ENCODE measurements around the gene PLEKHA6. TPM values are rescaled to one million over a fixed set of nuclear protein-coding genes. Genes with fewer than 3 reads are reported as not detected.

The PLEKHA6 gene
- total RNA-seq, 1 donor from 2014 or later, result 4.9 TPM

DNA sequence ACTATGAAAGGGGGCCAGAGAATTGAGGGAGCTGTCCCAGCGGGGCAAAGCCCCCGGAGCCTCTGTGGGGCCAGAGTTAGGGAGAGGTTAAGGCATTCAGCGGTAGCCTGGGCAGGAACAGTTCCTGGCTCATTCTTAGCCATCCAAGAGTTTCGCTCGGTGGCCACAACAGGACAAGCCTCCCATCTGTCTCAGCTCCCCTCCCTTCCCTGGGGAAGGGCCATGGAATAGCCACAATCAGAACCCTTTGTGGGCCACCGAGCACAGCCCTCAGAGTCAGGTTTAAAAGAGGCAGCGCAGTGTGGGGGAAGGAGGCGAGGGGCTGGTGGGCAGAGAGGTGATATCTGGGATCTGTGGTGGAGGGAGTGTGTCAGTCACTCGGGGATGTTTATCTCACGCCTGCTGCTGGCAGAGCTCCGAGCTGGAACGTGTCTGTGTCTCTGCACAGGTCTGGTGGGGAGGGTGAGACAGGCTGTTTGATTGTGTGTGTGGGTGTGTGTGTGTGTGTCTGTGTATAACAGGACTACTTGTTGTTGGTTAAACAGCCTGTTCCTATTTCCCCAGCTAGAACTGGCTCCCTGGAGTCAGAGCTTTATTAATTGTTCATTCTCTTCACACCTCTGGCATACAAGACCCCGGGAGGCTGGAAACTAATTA lies 96.3 kb downstream of the PLEKHA6 start:
- H3K4me3 ChIP-seq, result no peak overlapping the region
- no peaks in the 10 kb centered on the region for H3K9me3 ChIP-seq
- intact Hi-C loops (cut with DNase I), result no loop called here
- H3K27ac ChIP-seq, result no peak overlapping the region
- no peaks in the 10 kb centered on the region for H3K36me3 ChIP-seq
- no peak for DNase-seq (ENCODE audit: low spot score in 2 of 2)
- TF ChIP-seq, protein P1, sequence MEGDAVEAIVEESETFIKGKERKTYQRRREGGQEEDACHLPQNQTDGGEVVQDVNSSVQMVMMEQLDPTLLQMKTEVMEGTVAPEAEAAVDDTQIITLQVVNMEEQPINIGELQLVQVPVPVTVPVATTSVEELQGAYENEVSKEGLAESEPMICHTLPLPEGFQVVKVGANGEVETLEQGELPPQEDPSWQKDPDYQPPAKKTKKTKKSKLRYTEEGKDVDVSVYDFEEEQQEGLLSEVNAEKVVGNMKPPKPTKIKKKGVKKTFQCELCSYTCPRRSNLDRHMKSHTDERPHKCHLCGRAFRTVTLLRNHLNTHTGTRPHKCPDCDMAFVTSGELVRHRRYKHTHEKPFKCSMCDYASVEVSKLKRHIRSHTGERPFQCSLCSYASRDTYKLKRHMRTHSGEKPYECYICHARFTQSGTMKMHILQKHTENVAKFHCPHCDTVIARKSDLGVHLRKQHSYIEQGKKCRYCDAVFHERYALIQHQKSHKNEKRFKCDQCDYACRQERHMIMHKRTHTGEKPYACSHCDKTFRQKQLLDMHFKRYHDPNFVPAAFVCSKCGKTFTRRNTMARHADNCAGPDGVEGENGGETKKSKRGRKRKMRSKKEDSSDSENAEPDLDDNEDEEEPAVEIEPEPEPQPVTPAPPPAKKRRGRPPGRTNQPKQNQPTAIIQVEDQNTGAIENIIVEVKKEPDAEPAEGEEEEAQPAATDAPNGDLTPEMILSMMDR (IDR thresholded peaks at IDR 0.05), result no peak
- no peaks in the 10 kb centered on the region for H3K4me1 ChIP-seq
- H3K27me3 ChIP-seq, result no peaks in the 10 kb centered on the region

DNA sequence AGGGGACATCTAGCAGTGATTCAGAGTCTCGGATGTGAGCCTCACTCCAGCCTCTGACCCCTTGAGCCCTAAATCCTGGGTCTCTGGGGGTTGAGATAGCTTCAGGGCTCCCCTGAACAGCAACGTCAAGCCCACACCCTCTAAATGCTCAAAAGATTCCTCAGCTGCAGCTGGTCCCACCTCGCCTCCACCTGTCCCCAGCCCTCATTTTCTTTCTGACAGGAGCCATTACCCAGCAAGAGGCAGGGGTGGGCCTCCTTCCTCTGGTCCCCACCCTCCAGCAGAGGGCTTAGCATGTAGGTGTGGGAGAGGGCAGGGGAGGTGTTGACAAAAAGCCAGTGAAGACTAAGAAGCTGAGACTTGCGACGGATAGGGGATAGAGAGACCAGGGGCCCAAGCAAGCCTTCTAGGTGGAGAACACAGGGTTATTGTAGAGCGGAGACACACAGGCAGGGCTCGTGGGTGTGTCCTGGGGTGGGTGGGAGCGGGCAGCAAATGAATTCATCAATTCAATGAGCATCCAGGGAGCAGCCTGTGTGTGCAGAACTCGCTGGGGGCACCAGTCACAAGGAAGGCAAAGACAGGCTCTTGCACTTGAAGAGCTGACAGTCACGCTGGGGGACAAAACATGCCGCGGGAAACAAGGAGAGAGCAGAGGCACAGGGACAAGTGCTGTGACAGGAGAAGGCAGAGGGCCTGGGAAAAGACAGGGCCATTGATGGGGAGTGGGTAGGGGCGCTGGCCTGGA lies 97.0 kb downstream of the PLEKHA6 start:
- no peaks in the 10 kb centered on the region for H3K4me1 ChIP-seq
- intact Hi-C loops (cut with DNase I), result no loop called here
- TF ChIP-seq, protein P1 (IDR thresholded peaks at IDR 0.05), result no peak
- H3K36me3 ChIP-seq, result no peaks in the 10 kb centered on the region
- no peak overlapping the region for H3K4me3 ChIP-seq
- no peaks in the 10 kb centered on the region for H3K9me3 ChIP-seq
- no peak for DNase-seq (ENCODE audit: low spot score in 2 of 2)
- H3K27ac ChIP-seq, result no peak overlapping the region
- H3K27me3 ChIP-seq, result no peaks in the 10 kb centered on the region

DNA sequence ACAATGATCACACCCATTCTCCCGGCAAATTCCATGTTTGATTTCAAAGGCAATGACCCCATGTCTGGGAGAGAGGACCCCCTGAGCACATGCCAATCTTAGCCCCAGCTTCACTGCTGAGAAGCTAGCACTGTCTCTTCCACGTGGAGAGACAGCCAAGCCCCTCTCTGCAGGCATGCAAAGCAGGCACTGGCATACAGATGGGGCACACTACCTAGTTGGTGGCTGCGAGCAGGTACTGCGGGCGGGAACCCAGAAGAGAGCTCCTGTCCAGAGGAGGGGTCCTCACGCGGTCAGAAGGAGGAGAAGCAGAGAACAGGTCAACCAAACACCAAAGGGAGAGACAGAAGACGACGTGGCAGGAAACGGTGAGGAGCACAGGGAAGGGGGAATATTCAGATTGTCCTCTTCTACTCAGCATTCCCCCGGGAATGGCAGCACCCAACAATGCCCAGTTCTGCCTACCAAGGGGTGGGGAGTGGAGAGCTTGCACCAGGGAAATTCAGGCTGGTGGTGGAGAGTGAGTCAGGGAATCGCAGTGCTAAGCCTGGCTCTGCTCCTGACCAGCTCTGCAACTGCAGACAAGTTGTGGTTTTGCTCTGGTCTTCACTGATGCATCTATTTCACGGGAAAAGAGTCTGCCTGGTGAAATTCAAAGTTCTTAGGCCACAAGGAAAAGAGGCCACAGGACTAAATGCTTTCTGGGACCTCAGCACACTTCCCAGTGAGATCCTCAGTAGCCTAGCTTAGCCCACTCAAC lies 97.8 kb downstream of the PLEKHA6 start:
- no peak for DNase-seq (ENCODE audit: low spot score in 2 of 2)
- Histone ChIP-seq H3K27me3 (no peaks in the 10 kb centered on the region), H3K36me3 (no peaks in the 10 kb centered on the region), H3K4me3 (no peak overlapping the region), H3K9me3 (no peaks in the 10 kb centered on the region), H3K27ac (no peak overlapping the region), H3K4me1 (no peaks in the 10 kb centered on the region)
- TF ChIP-seq, protein P1 (IDR thresholded peaks at IDR 0.05), result no peak
- intact Hi-C loops (cut with DNase I), result no loop called here

DNA sequence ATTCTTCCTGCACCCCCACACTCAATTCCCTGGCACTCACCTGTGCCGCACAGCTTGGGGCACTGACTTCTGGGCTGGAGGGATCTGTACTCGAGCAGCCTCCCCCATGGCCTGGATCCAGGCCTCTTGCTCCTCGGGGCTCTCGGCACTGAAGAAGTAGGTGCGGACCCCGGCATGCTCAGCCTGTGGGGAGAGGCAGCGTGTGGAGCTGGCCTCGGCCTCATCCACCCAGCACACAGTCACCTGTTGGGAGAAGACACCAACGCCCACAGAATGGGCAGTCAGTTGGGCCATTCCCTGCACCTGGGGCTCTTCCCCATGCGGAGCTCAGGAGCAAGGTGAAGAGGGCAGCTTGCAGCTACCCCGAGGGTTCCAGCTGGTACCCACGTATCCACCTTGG lies 98.5 kb downstream of the PLEKHA6 start:
- DNase-seq (ENCODE audit: low spot score in 2 of 2), result no peak
- intact Hi-C loops (cut with DNase I), result no loop called here
- TF ChIP-seq, protein P1 (IDR thresholded peaks at IDR 0.05), result no peak

DNA sequence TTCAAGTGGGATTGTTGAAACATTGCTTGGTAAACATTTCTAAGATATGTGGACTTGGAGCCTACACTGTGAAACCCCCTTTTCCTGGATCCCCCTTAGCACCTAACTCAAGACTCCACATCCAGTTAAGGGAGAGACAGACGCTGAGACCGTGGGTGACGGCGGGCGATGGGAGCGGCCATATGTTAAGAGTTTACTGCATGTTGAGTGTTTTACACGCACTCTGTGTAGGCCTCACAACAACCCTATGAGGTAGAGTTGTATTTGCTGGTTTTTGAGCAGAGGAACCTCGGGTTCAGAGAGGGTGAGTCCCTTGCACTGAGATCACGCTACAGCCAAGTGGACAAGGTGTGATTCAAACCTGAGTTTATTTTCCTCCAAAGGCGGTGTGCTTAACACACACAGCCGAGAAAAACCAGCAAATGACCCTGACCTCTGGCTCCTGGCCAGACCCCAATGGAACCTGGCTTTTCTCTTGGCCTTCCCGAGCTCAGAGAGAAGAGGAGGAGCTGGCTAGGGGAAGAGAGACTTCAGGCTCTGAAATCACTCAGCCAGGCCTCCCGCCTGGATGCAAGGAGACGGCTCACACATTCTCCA lies 99.0 kb downstream of the PLEKHA6 start:
- intact Hi-C loops (cut with DNase I), result no loop called here
- H3K36me3 ChIP-seq, result no peaks in the 10 kb centered on the region
- H3K4me3 ChIP-seq, result no peak overlapping the region
- no peak overlapping the region for H3K27ac ChIP-seq
- no peak for DNase-seq (ENCODE audit: low spot score in 2 of 2)
- TF ChIP-seq, protein P1 (IDR thresholded peaks at IDR 0.05), result no peak
- no peaks in the 10 kb centered on the region for H3K4me1 ChIP-seq
- H3K9me3 ChIP-seq, result no peaks in the 10 kb centered on the region
- H3K27me3 ChIP-seq, result no peaks in the 10 kb centered on the region

More for the DNA sequence above, 98.5 kb downstream of the PLEKHA6 start:
- no peaks in the 10 kb centered on the region for H3K4me1 ChIP-seq
- H3K27me3 ChIP-seq, result no peaks in the 10 kb centered on the region
- no peaks in the 10 kb centered on the region for H3K9me3 ChIP-seq
- H3K36me3 ChIP-seq, result no peaks in the 10 kb centered on the region
- no peak overlapping the region for H3K4me3 ChIP-seq
- no peak overlapping the region for H3K27ac ChIP-seq

Measured in ascending aorta (tissue), 2 donors.